Measurements from ENCODE around the gene GALK2. TPM values are rescaled to one million over a fixed set of nuclear protein-coding genes. Genes with fewer than 3 reads are reported as not detected.

The GALK2 gene
- total and polyA plus RNA-seq, 8 donors, result 9.3 to 28.0 (median 16.6) TPM

GRCh38 chr15:49380912-49381311, 210.9 kb downstream of the GALK2 start:
- Histone ChIP-seq H3K4me1 (no peaks in the 10 kb centered on the region), H3K27me3 (no peaks in the 10 kb centered on the region), H3K36me3 (no peaks in the 10 kb centered on the region), H3K9me3 (no peaks in the 10 kb centered on the region), H3K27ac (no peak overlapping the region), H3K4me3 (no peak overlapping the region)
- WGBS, 2 donors, result 70 to 80% methylated on average over 5 of the region's 5 CpGs
- intact Hi-C loops (cut with DNase I), result no loop called here
- no peak for ATAC-seq
- DNase-seq, result no peak
- no peak for TF ChIP-seq CTCF (IDR thresholded peaks at IDR 0.05)
- FAIRE-seq, result no peak

Small RNAs within 50 kb of the gene (microRNA-seq; reads per million reads assigned to microRNA genes)
- gene MIR4716, result 0 reads per million in 2 donors

Other genes with a start within 250 kb of the GALK2 start
- under 1 TPM in 5 of 6 donors, not detected in 1; 0.03 to 0.24 (median 0.16) TPM for gene SHC4, start 206.3 kb upstream of the GALK2 start, total RNA-seq
- under 1 TPM; 0.19 TPM for gene SHC4, start 206.3 kb upstream of the GALK2 start, polyA plus RNA-seq
- gene SECISBP2L, start 123.8 kb upstream of the GALK2 start, total RNA-seq, result 10 to 100 TPM; 17.0 to 28.4 (median 19.0) TPM
- gene SECISBP2L, start 123.8 kb upstream of the GALK2 start, polyA plus RNA-seq, result 1 to 10 TPM; 5.1 to 7.7 TPM
- gene COPS2, start 14.6 kb upstream of the GALK2 start, total RNA-seq, result 10 to 100 TPM; 34.7 to 56.3 (median 43.3) TPM
- 10 to 100 TPM; 22.6 to 26.5 TPM for gene COPS2, start 14.6 kb upstream of the GALK2 start, polyA plus RNA-seq

All from pancreas (tissue), 10 donors.